ENCODE data around the gene USP47. TPM values are rescaled to one million over a fixed set of nuclear protein-coding genes. Genes with fewer than 3 reads are reported as not detected.

USP47 gene
- total RNA-seq, 1 donor from 2014 or later = 69.4 TPM

GRCh38 chr11:11968511-11969280, 126.9 kb downstream of the USP47 start:
- H3K4me3 ChIP-seq (ENCODE audit: low read length in 3 of 3) = no peak overlapping the region
- H3K36me3 ChIP-seq (ENCODE audit: control insufficient read depth in 3 of 3, insufficient read depth in 3 of 3, low read length in 3 of 3) = no peaks in the 10 kb centered on the region
- no peak overlapping the region for H3K9ac ChIP-seq (ENCODE audit: low read depth in 1 of 3, low read length in 3 of 3)
- H3K9me3 ChIP-seq (ENCODE audit: control insufficient read depth in 3 of 3, low read length in 3 of 3) = no peaks in the 10 kb centered on the region
- no peak overlapping the region for H3K27ac ChIP-seq (ENCODE audit: low read depth, low read length)
- H3K27me3 ChIP-seq (ENCODE audit: control insufficient read depth in 3 of 3, insufficient read depth in 3 of 3, low read length in 3 of 3) = peaks cover 0 to 13% (median 10%) of the 10 kb centered on the region in 3 donors
- H3K4me1 ChIP-seq (ENCODE audit: control insufficient read depth in 3 of 3, insufficient read depth in 3 of 3, low read length in 3 of 3) = peaks cover 16 to 32% (median 28%) of the 10 kb centered on the region in 3 donors

- Histone ChIP-seq H3K4me3 (ENCODE audit: low read length in 3 of 3) (no peak overlapping the region), H3K27ac (ENCODE audit: low read depth, low read length) (no peak overlapping the region), H3K4me1 (ENCODE audit: control insufficient read depth in 3 of 3, insufficient read depth in 3 of 3, low read length in 3 of 3) (peaks cover 21 to 36% (median 36%) of the 10 kb centered on the region in 3 donors), H3K9me3 (ENCODE audit: control insufficient read depth in 3 of 3, low read length in 3 of 3) (no peaks in the 10 kb centered on the region), H3K36me3 (ENCODE audit: control insufficient read depth in 3 of 3, insufficient read depth in 3 of 3, low read length in 3 of 3) (no peaks in the 10 kb centered on the region), H3K27me3 (ENCODE audit: control insufficient read depth in 3 of 3, insufficient read depth in 3 of 3, low read length in 3 of 3) (peaks cover 0 to 4% (median 1%) of the 10 kb centered on the region in 3 donors), H3K9ac (ENCODE audit: low read depth in 1 of 3, low read length in 3 of 3) (no peak overlapping the region)
Observed at GRCh38 chr11:11969380-11970215, 127.8 kb downstream of the USP47 start.

GRCh38 chr11:11970556-11970955, 128.8 kb downstream of the USP47 start:
- Histone ChIP-seq H3K4me3 (ENCODE audit: low read length in 3 of 3) (no peak overlapping the region), H3K27me3 (ENCODE audit: control insufficient read depth in 3 of 3, insufficient read depth in 3 of 3, low read length in 3 of 3) (no peaks in the 10 kb centered on the region), H3K9ac (ENCODE audit: low read depth in 1 of 3, low read length in 3 of 3) (no peak overlapping the region), H3K36me3 (ENCODE audit: control insufficient read depth in 3 of 3, insufficient read depth in 3 of 3, low read length in 3 of 3) (no peaks in the 10 kb centered on the region), H3K9me3 (ENCODE audit: control insufficient read depth in 3 of 3, low read length in 3 of 3) (no peaks in the 10 kb centered on the region), H3K27ac (ENCODE audit: low read depth, low read length) (no peak overlapping the region), H3K4me1 (ENCODE audit: control insufficient read depth in 3 of 3, insufficient read depth in 3 of 3, low read length in 3 of 3) (peaks cover 21 to 45% (median 42%) of the 10 kb centered on the region in 3 donors)

GRCh38 chr11:11971906-11972547, 130.3 kb downstream of the USP47 start:
- Histone ChIP-seq H3K4me1 (ENCODE audit: control insufficient read depth in 3 of 3, insufficient read depth in 3 of 3, low read length in 3 of 3) (peaks cover 35 to 56% (median 52%) of the 10 kb centered on the region in 3 donors), H3K4me3 (ENCODE audit: low read length in 3 of 3) (no peak overlapping the region), H3K9ac (ENCODE audit: low read depth in 1 of 3, low read length in 3 of 3) (no peak overlapping the region), H3K27ac (ENCODE audit: low read depth, low read length) (no peak overlapping the region), H3K36me3 (ENCODE audit: control insufficient read depth in 3 of 3, insufficient read depth in 3 of 3, low read length in 3 of 3) (no peaks in the 10 kb centered on the region), H3K27me3 (ENCODE audit: control insufficient read depth in 3 of 3, insufficient read depth in 3 of 3, low read length in 3 of 3) (no peaks in the 10 kb centered on the region), H3K9me3 (ENCODE audit: control insufficient read depth in 3 of 3, low read length in 3 of 3) (no peaks in the 10 kb centered on the region)

GRCh38 chr11:11972730-11973341, 131.1 kb downstream of the USP47 start:
- Histone ChIP-seq H3K9me3 (ENCODE audit: control insufficient read depth in 3 of 3, low read length in 3 of 3) (no peaks in the 10 kb centered on the region), H3K27ac (ENCODE audit: low read depth, low read length) (peak overlapping the region; percentile 67), H3K27me3 (ENCODE audit: control insufficient read depth in 3 of 3, insufficient read depth in 3 of 3, low read length in 3 of 3) (no peaks in the 10 kb centered on the region), H3K36me3 (ENCODE audit: control insufficient read depth in 3 of 3, insufficient read depth in 3 of 3, low read length in 3 of 3) (no peaks in the 10 kb centered on the region), H3K9ac (ENCODE audit: low read depth in 1 of 3, low read length in 3 of 3) (peak overlapping the region in 1 of 3 donors; percentile 60), H3K4me1 (ENCODE audit: control insufficient read depth in 3 of 3, insufficient read depth in 3 of 3, low read length in 3 of 3) (peaks cover 41 to 62% (median 60%) of the 10 kb centered on the region in 3 donors), H3K4me3 (ENCODE audit: low read length in 3 of 3) (peak overlapping the region in 1 of 3 donors; percentile 49)

- Histone ChIP-seq H3K27ac (ENCODE audit: low read depth, low read length) (peak overlapping the region; percentile 67), H3K9ac (ENCODE audit: low read depth in 1 of 3, low read length in 3 of 3) (peak overlapping the region in 1 of 3 donors; percentile 60), H3K4me1 (ENCODE audit: control insufficient read depth in 3 of 3, insufficient read depth in 3 of 3, low read length in 3 of 3) (peaks cover 47 to 67% (median 60%) of the 10 kb centered on the region in 3 donors), H3K36me3 (ENCODE audit: control insufficient read depth in 3 of 3, insufficient read depth in 3 of 3, low read length in 3 of 3) (no peaks in the 10 kb centered on the region), H3K4me3 (ENCODE audit: low read length in 3 of 3) (peak overlapping the region in 1 of 3 donors; percentile 49), H3K27me3 (ENCODE audit: control insufficient read depth in 3 of 3, insufficient read depth in 3 of 3, low read length in 3 of 3) (no peaks in the 10 kb centered on the region), H3K9me3 (ENCODE audit: control insufficient read depth in 3 of 3, low read length in 3 of 3) (no peaks in the 10 kb centered on the region)
Observed at GRCh38 chr11:11973361-11973800, 131.6 kb downstream of the USP47 start.

GRCh38 chr11:11973866-11974265, 132.1 kb downstream of the USP47 start:
- H3K36me3 ChIP-seq (ENCODE audit: control insufficient read depth in 3 of 3, insufficient read depth in 3 of 3, low read length in 3 of 3) = no peaks in the 10 kb centered on the region
- H3K9me3 ChIP-seq (ENCODE audit: control insufficient read depth in 3 of 3, low read length in 3 of 3) = no peaks in the 10 kb centered on the region
- no peak overlapping the region for H3K4me3 ChIP-seq (ENCODE audit: low read length in 3 of 3)
- no peaks in the 10 kb centered on the region for H3K27me3 ChIP-seq (ENCODE audit: control insufficient read depth in 3 of 3, insufficient read depth in 3 of 3, low read length in 3 of 3)
- peak overlapping the region; percentile 67 for H3K27ac ChIP-seq (ENCODE audit: low read depth, low read length)
- peak overlapping the region in 1 of 3 donors; percentile 60 for H3K9ac ChIP-seq (ENCODE audit: low read depth in 1 of 3, low read length in 3 of 3)
- peaks cover 52 to 72% (median 59%) of the 10 kb centered on the region in 3 donors for H3K4me1 ChIP-seq (ENCODE audit: control insufficient read depth in 3 of 3, insufficient read depth in 3 of 3, low read length in 3 of 3)

- H3K4me1 ChIP-seq (ENCODE audit: control insufficient read depth in 3 of 3, insufficient read depth in 3 of 3, low read length in 3 of 3) = peaks cover 62 to 77% (median 68%) of the 10 kb centered on the region in 3 donors
- no peak overlapping the region for H3K27ac ChIP-seq (ENCODE audit: low read depth, low read length)
- no peaks in the 10 kb centered on the region for H3K9me3 ChIP-seq (ENCODE audit: control insufficient read depth in 3 of 3, low read length in 3 of 3)
- no peaks in the 10 kb centered on the region for H3K27me3 ChIP-seq (ENCODE audit: control insufficient read depth in 3 of 3, insufficient read depth in 3 of 3, low read length in 3 of 3)
- H3K4me3 ChIP-seq (ENCODE audit: low read length in 3 of 3) = no peak overlapping the region
- H3K36me3 ChIP-seq (ENCODE audit: control insufficient read depth in 3 of 3, insufficient read depth in 3 of 3, low read length in 3 of 3) = no peaks in the 10 kb centered on the region
- no peak overlapping the region for H3K9ac ChIP-seq (ENCODE audit: low read depth in 1 of 3, low read length in 3 of 3)
Observed at GRCh38 chr11:11975201-11976092, 133.7 kb downstream of the USP47 start.
